ENCODE data around the gene STX2.

DNA sequence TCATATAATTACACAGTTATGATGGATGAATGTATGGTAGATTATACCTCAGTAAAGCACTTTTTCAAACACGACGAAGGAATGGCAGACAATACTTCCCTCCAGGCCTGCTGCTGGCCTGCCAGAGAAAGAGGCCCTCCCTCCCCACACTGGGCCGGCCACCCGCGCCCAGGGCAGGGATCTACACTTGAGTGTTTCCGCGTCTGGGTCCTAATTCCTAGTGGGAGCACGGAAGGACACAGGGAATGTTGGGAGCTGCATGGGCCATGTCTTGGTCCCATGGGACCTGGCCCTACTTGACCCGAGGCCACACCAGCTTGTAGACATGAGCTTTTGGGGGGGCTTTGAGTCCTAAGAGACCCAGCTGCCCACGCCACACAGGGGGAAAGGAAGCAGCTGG lies 52.0 kb downstream of the STX2 start:
- TF ChIP-seq, protein P1, sequence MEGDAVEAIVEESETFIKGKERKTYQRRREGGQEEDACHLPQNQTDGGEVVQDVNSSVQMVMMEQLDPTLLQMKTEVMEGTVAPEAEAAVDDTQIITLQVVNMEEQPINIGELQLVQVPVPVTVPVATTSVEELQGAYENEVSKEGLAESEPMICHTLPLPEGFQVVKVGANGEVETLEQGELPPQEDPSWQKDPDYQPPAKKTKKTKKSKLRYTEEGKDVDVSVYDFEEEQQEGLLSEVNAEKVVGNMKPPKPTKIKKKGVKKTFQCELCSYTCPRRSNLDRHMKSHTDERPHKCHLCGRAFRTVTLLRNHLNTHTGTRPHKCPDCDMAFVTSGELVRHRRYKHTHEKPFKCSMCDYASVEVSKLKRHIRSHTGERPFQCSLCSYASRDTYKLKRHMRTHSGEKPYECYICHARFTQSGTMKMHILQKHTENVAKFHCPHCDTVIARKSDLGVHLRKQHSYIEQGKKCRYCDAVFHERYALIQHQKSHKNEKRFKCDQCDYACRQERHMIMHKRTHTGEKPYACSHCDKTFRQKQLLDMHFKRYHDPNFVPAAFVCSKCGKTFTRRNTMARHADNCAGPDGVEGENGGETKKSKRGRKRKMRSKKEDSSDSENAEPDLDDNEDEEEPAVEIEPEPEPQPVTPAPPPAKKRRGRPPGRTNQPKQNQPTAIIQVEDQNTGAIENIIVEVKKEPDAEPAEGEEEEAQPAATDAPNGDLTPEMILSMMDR (IDR thresholded peaks at IDR 0.05; ENCODE audit: low read depth, low read length, poor library complexity, severe bottlenecking): no peak
- TF ChIP-seq EZH2phosphoT487 (IDR thresholded peaks at IDR 0.05; ENCODE audit: borderline replicate concordance, low read length): no peak

Measured in DOHH2 (cell line).